Loucy (cell line): Measurements from ENCODE around the gene NECTIN2.

ENCODE experiments used
- H2AFZ ChIP-seq: fragments of 200-600 bp; sonication (generic); 2 replicates; pipeline ENCODE4 v1.6.0; 2016; ENCODE audit warnings: antibody characterized with exemption, mild to moderate bottlenecking, low read length, moderate library complexity
- H3F3A ChIP-seq: fragments of 200-600 bp; 2 replicates; pipeline ENCODE4 v1.6.0; 2016; ENCODE audit warnings: antibody characterized with exemption, low read depth, mild to moderate bottlenecking
- H3K27me3 ChIP-seq: fragments of 200-600 bp; sonication (generic); 2 replicates; pipeline ENCODE4 v1.6.1; 2014; ENCODE audit warnings: low read length, mild to moderate bottlenecking; ENCODE audit not compliant: insufficient read depth, poor library complexity, severe bottlenecking
- H3K36me3 ChIP-seq: fragments of 200-600 bp; sonication (generic); 2 replicates; pipeline ENCODE4 v1.6.1; 2016; ENCODE audit warnings: low read length; ENCODE audit not compliant: insufficient read depth
- H3K4me1 ChIP-seq: fragments of 200-600 bp; sonication (generic); 2 replicates; pipeline ENCODE4 v1.5.1; 2014; ENCODE audit warnings: low read length, mild to moderate bottlenecking; ENCODE audit not compliant: insufficient read depth, poor library complexity, severe bottlenecking
- H3K4me2 ChIP-seq: fragments of 200-600 bp; sonication (generic); 2 replicates; pipeline ENCODE4 v1.6.0; 2014; ENCODE audit warnings: antibody characterized with exemption, low read length, low read depth, mild to moderate bottlenecking; ENCODE audit not compliant: poor library complexity, severe bottlenecking
- H3K4me3 ChIP-seq: fragments of 200-600 bp; sonication (generic); 2 replicates; pipeline ENCODE4 v1.5.1; 2014; ENCODE audit warnings: low read length, mild to moderate bottlenecking, mixed read lengths; ENCODE audit not compliant: poor library complexity, severe bottlenecking
- H3K79me2 ChIP-seq: fragments of 200-600 bp; sonication (generic); 2 replicates; pipeline ENCODE4 v1.6.1; 2014; ENCODE audit warnings: low read length; ENCODE audit not compliant: insufficient read depth
- H3K9ac ChIP-seq: fragments of 200-600 bp; sonication (generic); 2 replicates; pipeline ENCODE4 v1.6.0; 2014; ENCODE audit warnings: mild to moderate bottlenecking, low read depth, low read length, moderate library complexity; ENCODE audit not compliant: poor library complexity, severe bottlenecking
- H3K9me2 ChIP-seq: fragments of 200-600 bp; sonication (generic); replicated peaks from 2 replicates; pipeline ENCODE4 v1.6.1; 2016; ENCODE audit warnings: low read depth, low read length, mixed read lengths
- H3K9me3 ChIP-seq: fragments of 200-600 bp; sonication (generic); 2 replicates; pipeline ENCODE4 v1.6.1; 2014; ENCODE audit warnings: mild to moderate bottlenecking, antibody characterized with exemption, low read length, low read depth; ENCODE audit not compliant: insufficient read depth
- H4K20me1 ChIP-seq: fragments of 200-600 bp; sonication (generic); 2 replicates; pipeline ENCODE4 v1.6.0; 2014; ENCODE audit warnings: antibody characterized with exemption, low read length, mild to moderate bottlenecking; ENCODE audit not compliant: insufficient read depth, poor library complexity, severe bottlenecking
- EZH2phosphoT487 ChIP-seq: fragments of 200-600 bp; IDR thresholded peaks from 2 replicates; pipeline ENCODE4 v1.6.1; 2018; ENCODE audit warnings: antibody characterized with exemption, mild to moderate bottlenecking, moderate library complexity, borderline replicate concordance
- TF ChIP-seq, protein P1 (sequence below): fragments of 200-600 bp; sonication (generic); conservative IDR thresholded peaks from 2 replicates; pipeline ENCODE4 v1.5.1; 2014; ENCODE audit warnings: mild to moderate bottlenecking, antibody characterized with exemption, low read length

NECTIN2 gene

DNA sequence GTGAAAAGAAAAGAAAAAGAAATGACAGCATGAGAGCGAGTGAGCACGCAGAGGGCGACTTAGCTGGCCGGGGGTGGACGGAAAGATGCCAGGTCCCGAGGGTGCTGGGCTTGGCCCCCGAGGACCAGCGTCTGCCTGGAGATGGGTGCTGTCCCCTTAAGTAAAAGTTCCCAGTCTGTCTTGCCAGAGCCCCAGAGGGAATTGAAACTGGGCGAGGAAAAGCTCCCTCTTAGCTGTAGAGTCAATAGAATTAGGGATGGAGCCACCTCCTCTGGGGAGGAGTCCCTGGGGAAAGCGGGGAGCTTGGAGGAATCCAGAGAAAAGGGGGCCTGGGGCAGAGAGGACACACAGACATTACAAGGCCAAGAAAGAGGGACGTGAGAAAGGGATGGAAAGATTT lies 23.9 kb upstream of the NECTIN2 start:
- no peaks in the 10 kb centered on the region for H3K4me1 ChIP-seq
- no peak overlapping the region for H2AFZ ChIP-seq
- no peaks in the 10 kb centered on the region for H3K27me3 ChIP-seq
- no peak overlapping the region for H3K4me3 ChIP-seq
- no peaks in the 10 kb centered on the region for H3F3A ChIP-seq
- H3K36me3 ChIP-seq: no peaks in the 10 kb centered on the region
- no peaks in the 10 kb centered on the region for H3K79me2 ChIP-seq
- TF ChIP-seq, protein P1, sequence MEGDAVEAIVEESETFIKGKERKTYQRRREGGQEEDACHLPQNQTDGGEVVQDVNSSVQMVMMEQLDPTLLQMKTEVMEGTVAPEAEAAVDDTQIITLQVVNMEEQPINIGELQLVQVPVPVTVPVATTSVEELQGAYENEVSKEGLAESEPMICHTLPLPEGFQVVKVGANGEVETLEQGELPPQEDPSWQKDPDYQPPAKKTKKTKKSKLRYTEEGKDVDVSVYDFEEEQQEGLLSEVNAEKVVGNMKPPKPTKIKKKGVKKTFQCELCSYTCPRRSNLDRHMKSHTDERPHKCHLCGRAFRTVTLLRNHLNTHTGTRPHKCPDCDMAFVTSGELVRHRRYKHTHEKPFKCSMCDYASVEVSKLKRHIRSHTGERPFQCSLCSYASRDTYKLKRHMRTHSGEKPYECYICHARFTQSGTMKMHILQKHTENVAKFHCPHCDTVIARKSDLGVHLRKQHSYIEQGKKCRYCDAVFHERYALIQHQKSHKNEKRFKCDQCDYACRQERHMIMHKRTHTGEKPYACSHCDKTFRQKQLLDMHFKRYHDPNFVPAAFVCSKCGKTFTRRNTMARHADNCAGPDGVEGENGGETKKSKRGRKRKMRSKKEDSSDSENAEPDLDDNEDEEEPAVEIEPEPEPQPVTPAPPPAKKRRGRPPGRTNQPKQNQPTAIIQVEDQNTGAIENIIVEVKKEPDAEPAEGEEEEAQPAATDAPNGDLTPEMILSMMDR: no peak
- TF ChIP-seq EZH2phosphoT487: no peak
- H3K9me3 ChIP-seq: no peaks in the 10 kb centered on the region
- H4K20me1 ChIP-seq: no peaks in the 10 kb centered on the region
- H3K4me2 ChIP-seq: no peak overlapping the region
- no peaks in the 10 kb centered on the region for H3K9me2 ChIP-seq
- no peak overlapping the region for H3K9ac ChIP-seq

DNA sequence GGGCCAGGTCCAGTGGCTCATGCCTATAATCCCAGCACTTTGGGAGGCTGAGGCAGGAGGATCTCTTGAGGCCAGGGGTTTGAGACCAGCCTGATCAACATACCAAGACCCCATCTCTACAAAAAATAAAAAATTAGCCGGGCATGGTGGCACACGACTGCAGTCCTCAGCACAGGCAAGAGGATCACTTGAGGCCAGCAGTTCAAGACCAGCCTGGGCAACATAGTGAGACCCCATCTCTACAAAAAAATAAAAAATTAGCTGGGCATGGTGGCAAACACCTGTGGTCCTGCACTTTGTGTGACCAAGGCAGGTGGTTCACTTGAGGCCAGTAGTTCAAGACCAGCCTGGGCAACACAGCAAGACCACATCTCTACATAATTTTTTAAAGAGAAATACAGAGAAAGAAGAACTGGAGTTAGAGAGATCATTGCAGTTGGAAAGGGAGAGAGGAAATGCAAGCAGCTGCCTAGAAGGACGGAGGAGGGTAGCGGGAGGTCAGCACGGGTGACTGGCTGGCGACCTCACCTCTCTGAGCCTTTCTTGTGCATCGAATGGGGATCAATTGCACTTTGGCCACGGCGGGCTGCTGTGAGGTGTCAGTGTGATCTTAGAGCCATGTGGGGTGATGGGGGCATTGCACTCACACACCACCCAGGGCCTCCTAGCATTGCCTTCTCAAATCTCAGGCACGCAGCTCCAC lies 23.3 kb upstream of the NECTIN2 start:
- Histone ChIP-seq H3K4me3 (no peak overlapping the region), H3K9ac (no peak overlapping the region), H3K9me2 (no peaks in the 10 kb centered on the region), H3K27me3 (no peaks in the 10 kb centered on the region), H3K4me1 (no peaks in the 10 kb centered on the region), H3K36me3 (no peaks in the 10 kb centered on the region), H2AFZ (no peak overlapping the region; the same call in 1 of the 2 replicates), H4K20me1 (no peaks in the 10 kb centered on the region), H3F3A (no peaks in the 10 kb centered on the region), H3K9me3 (no peaks in the 10 kb centered on the region), H3K4me2 (no peak overlapping the region), H3K79me2 (no peaks in the 10 kb centered on the region)
- TF ChIP-seq, protein P1: no peak
- TF ChIP-seq EZH2phosphoT487: no peak

DNA sequence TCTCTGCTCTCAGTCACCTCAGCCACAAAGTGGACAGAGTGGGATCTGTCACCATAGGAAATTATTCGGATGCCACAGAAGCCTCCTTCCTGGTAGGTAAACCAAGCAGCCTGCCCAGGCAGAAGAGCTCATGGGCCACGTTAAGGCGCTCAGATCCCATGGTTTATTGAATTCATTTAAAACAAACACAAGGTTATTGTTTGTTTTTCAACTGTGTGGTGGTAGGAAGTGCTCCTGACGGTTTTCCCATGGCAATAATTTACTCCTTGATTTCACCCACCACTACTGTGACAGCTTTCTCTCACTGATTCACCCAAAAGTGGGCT lies 22.8 kb upstream of the NECTIN2 start:
- no peak overlapping the region for H3K4me2 ChIP-seq
- no peaks in the 10 kb centered on the region for H4K20me1 ChIP-seq
- no peak overlapping the region for H3K4me3 ChIP-seq
- H3K9me3 ChIP-seq: no peaks in the 10 kb centered on the region
- H3F3A ChIP-seq: no peaks in the 10 kb centered on the region
- H3K27me3 ChIP-seq: no peaks in the 10 kb centered on the region
- no peaks in the 10 kb centered on the region for H3K79me2 ChIP-seq
- no peaks in the 10 kb centered on the region for H3K36me3 ChIP-seq
- no peak overlapping the region; the same call in 1 of the 2 replicates for H2AFZ ChIP-seq
- TF ChIP-seq EZH2phosphoT487: no peak
- TF ChIP-seq, protein P1: no peak
- H3K9ac ChIP-seq: no peak overlapping the region
- H3K4me1 ChIP-seq: no peaks in the 10 kb centered on the region
- H3K9me2 ChIP-seq: no peaks in the 10 kb centered on the region
